ENCODE measurements around the gene SLIT3. TPM values are rescaled to one million over a fixed set of nuclear protein-coding genes. Genes with fewer than 3 reads are reported as not detected.

SLIT3 gene
- total and polyA plus RNA-seq, 2 donors, result 64.7 to 109 TPM

DNA sequence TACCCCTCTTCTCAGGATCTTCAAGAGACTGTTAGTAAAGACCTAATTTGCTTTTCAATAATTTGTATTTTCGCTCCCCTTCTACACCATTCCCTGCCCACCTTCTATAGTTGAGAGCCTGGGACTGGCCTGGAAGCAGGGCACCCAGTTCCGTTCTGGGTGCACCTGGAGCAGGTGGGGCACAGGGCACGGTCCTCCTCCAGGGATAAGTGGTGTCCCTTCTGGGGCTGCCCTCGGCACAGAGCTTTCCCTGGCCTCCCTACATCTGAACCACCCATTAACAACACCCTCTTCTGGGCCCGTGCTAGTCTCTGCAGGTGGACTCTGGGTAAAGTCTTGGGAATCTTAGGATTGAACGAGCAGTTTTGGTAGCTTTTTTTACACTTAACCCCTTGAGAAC lies 628.9 kb downstream of the SLIT3 start:
- WGBS, result 77% methylated on average over 6 of the region's 6 CpGs
- Histone ChIP-seq H3K4me3 (ENCODE audit: low read depth, low read length) (no peak overlapping the region), H3K27ac (ENCODE audit: low read depth) (no peak overlapping the region), H3K36me3 (ENCODE audit: insufficient read depth) (no peaks in the 10 kb centered on the region), H3K4me1 (ENCODE audit: insufficient read depth) (no peaks in the 10 kb centered on the region)
- DNase-seq (ENCODE audit: extremely low spot score), result no peak

DNA sequence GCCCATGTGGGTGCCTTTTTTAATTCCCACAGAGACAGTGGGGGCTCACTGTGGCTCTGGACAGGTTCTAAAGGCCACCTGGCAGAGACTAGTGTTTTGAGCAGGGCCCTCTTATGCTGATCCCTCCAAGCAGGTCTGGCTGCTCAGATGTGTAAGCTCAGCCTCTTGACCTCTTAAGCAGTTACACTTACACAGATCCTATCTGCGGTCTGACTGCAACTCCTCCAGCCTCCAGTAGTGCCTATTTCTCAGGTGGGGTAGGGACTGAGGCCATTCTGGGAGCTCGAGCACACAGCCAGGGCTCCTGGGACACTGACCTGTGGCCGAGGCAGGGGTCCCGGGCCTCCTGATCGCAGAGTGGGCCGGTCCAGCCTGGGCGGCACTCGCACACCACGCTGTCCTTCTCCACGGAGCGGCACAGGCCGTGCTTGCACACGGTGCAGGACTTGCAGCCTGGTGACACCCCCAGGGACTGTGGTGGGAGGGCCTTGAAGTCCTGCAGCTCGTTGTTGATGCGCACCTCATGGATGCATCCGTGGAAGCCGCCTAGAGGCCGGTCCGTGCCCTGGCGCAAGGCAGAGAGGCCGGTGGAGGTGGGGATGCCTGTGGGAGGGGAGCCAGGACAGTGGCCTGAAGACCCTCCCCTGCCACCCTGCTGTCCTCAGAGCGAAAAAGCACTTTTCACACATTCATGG lies 629.9 kb downstream of the SLIT3 start:
- DNase-seq (ENCODE audit: extremely low spot score), result no peak
- 72% methylated on average over 22 of the region's 22 CpGs for WGBS
- Histone ChIP-seq H3K4me1 (ENCODE audit: insufficient read depth) (no peaks in the 10 kb centered on the region), H3K27ac (ENCODE audit: low read depth) (no peak overlapping the region), H3K4me3 (ENCODE audit: low read depth, low read length) (no peak overlapping the region), H3K36me3 (ENCODE audit: insufficient read depth) (no peaks in the 10 kb centered on the region)

DNA sequence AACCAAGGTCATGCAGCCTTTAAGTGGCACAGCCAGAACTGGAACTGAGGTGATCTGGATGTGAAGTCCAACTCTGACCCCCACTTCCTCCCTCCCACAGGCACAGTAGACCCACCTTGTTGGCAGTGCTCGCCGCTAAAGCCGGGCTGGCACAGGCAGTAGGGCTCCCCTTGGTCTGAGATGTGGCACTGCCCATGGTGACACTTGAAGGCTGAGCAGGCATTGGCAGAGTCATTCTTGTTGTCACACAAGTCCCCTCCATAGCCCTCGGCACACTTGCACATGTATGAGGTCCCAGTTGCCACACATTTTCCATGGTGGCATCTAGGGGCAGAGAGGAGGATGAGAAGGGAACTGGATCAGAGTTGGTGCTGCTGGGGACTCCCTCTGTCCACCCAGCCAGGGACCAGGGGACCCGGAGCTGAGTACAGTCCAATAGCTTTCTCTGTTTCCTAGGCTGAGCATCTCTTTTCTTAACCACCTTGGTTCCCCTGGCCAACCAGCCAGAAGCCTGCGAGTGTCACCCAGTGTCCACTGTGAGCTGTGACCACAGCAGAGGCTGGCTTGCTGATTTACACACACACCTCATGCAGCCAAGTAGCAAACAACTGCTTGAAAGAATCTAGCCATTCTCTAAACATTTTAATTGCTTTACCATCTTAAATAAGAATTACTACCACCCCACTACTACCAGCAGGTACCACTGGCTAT lies 631.1 kb downstream of the SLIT3 start:
- Histone ChIP-seq H3K36me3 (ENCODE audit: insufficient read depth) (no peaks in the 10 kb centered on the region), H3K27ac (ENCODE audit: low read depth) (no peak overlapping the region), H3K4me3 (ENCODE audit: low read depth, low read length) (no peak overlapping the region), H3K4me1 (ENCODE audit: insufficient read depth) (no peaks in the 10 kb centered on the region)
- no peak for DNase-seq (ENCODE audit: extremely low spot score)
- WGBS, result 97% methylated on average over 6 of the region's 6 CpGs

DNA sequence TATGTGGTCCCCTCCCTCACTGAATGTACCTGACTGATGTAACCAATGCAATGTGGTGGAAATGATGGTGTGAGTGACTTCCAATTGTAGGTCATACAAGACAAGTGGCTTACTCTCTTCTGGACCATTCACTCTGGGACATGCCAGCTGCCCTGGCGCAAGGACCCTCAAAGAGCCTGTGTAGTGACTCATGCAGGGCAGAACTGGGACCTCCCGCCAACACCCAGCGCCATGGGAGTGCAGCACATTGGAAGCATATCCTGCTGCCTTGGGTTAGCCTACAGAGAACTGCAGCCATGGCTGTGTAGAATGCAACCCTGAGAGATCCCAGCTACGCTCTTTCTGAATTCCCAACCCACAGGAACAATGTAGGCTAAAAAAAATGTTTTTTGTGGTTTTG lies 631.8 kb downstream of the SLIT3 start:
- no peak overlapping the region for H3K27ac ChIP-seq (ENCODE audit: low read depth)
- 90% methylated on average over 4 of the region's 4 CpGs for WGBS
- no peak for DNase-seq (ENCODE audit: extremely low spot score)
- H3K4me3 ChIP-seq (ENCODE audit: low read depth, low read length), result no peak overlapping the region
- H3K36me3 ChIP-seq (ENCODE audit: insufficient read depth), result no peaks in the 10 kb centered on the region
- no peaks in the 10 kb centered on the region for H3K4me1 ChIP-seq (ENCODE audit: insufficient read depth)

DNA sequence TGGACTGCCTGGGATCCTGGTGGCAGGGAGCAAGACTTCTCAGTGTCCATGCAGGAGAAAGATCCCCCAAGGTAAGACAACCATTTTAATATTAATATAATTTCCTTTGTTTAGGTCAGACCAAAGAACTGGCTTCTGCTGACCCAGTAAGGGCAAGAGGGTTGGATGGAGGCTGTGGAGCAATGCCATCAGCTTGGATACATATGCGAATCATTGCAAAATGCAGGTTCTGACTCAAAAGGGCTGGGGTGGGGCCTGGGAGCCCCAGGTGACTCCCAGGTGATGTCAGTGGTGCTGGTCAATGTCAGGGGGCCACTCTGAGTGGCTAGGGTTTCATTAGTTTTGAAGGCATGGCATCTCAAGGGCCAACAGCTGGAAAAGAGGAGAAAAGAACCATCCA lies 632.9 kb downstream of the SLIT3 start:
- no peaks in the 10 kb centered on the region for H3K36me3 ChIP-seq (ENCODE audit: insufficient read depth)
- no peak overlapping the region for H3K4me3 ChIP-seq (ENCODE audit: low read depth, low read length)
- no peaks in the 10 kb centered on the region for H3K4me1 ChIP-seq (ENCODE audit: insufficient read depth)
- no peak for DNase-seq (ENCODE audit: extremely low spot score)
- 100% methylated on average over 1 of the region's 1 CpG for WGBS
- H3K27ac ChIP-seq (ENCODE audit: low read depth), result no peak overlapping the region

DNA sequence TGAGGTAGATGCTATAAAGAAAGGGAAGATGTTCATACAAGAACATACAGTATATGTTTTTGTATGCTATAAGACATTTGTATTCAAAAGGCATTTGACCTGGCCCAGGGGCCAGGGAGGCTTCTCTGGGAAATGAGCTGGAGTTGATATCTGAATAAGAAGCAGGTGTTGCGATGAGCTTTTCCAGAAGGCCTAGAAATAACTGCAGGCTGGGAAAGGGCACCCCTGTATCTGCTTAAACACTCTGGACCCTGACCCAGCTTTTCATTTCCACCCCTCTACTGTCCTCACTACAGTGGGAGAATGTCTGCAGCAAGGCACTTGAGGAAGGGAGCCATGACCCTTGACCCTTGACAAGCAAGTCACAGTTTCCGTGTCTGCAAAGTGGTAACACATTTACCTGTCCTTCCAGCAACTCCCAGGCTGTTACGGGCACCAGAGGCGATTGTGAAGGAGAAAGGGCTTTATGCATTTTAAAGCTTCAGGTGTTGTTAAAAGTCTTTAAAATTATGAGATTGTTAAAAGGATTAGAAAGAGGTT lies 633.6 kb downstream of the SLIT3 start:
- Histone ChIP-seq H3K4me3 (ENCODE audit: low read depth, low read length) (no peak overlapping the region), H3K36me3 (ENCODE audit: insufficient read depth) (no peaks in the 10 kb centered on the region), H3K27ac (ENCODE audit: low read depth) (no peak overlapping the region), H3K4me1 (ENCODE audit: insufficient read depth) (no peaks in the 10 kb centered on the region)
- 87% methylated on average over 4 of the region's 4 CpGs for WGBS
- DNase-seq (ENCODE audit: extremely low spot score), result no peak

DNA sequence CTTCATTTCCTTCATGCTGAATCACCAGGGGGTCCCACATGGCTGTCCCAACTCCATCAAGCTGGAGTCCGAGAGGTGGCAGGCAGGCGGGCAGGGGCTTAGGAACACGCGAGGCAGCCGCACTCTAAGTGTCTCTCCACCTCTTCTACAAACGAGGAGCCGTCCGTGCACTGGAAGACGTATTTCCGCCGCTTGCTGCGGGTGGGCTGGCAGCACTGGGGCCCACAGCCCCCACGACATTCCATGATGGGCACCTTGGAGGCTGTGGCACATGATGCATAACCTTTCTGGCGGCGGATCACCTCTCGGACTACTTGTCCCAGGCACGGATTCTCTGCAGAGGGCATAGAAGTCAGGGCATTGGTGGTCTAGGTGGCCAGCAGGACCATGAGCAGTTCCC lies 634.6 kb downstream of the SLIT3 start:
- Histone ChIP-seq H3K27ac (ENCODE audit: low read depth) (no peak overlapping the region), H3K4me1 (ENCODE audit: insufficient read depth) (no peaks in the 10 kb centered on the region), H3K36me3 (ENCODE audit: insufficient read depth) (no peaks in the 10 kb centered on the region), H3K4me3 (ENCODE audit: low read depth, low read length) (no peak overlapping the region)
- 93% methylated on average over 17 of the region's 17 CpGs for WGBS
- no peak for DNase-seq (ENCODE audit: extremely low spot score)

DNA sequence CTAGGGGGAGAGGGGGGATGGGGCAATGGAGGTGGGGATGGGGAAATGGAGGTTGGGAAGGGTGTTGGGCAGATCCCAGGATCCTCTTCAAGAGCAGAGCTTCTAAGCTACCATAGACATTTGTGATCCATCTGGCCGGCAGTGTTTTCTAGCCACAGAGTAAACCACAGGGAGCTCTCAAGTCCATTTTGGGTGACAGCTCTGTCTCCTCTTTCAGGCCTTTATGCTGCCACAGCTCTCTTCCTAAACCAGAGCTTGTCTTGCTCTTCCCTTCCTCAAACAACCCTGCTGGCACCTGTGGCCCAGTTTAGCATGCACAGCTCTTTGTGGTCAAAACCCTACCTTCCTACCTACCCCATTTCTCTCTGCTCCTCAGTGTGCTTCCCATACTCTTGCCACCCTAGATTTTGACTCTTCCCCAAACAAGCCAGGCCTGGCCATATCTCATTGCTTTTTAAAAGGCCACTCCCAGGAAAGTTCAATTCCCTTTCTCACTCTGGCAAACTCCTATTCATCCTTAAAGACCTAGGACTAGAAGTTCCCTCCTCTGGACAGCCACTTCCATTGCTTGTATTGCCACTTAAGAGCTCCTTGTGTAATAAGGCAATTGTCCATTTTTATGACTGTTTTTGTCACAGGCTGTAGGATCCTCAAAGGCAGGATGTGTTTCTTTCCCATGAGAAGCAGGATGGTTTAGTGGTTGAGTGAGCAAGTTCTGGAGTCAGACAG lies 637.5 kb downstream of the SLIT3 start:
- no peaks in the 10 kb centered on the region for H3K36me3 ChIP-seq (ENCODE audit: insufficient read depth)

DNA sequence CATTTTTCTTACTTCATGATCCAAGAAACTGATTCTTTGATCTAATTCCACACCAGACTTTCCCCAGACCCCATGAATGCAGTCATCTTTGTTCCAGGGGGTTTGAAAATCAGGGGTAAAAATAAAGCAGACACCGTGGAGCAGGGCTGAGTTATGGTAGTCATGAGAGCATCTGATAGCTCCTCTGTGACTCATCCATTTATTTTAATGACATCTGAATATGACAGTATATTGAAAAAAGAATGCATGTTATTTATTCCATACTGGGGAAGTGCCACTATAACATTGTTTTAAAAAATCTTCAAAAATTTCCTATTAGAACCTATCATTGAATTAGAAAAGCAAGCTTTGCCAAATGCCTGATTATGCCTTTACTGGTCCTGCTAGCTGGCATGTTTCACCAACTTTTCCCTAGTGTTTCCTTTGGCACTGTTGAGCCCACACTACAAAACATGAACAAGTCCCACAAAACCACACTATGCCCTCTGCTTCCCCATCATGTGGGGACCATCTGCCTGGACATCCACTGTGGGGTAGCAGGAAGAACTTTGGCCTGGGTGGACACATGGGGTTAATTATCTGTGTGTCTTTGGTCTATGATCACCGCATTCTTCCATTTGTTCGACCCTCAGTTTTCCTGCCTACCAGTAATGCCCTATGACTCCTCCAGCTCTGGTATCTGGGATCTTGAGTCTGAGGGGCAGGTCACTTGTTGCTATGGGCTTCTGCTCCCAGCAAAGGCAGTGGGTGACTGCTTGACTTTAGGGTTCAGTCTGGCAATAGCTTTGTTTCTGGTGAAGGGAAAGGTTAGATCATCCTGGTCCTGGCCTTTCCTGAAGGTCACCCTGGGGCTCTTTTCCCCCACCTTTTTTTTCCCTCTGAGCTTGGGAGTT lies 639.1 kb downstream of the SLIT3 start:
- WGBS, result 60% methylated on average over 3 of the region's 3 CpGs
- no peak overlapping the region for H3K27ac ChIP-seq (ENCODE audit: low read depth)
- no peaks in the 10 kb centered on the region for H3K4me1 ChIP-seq (ENCODE audit: insufficient read depth)
- H3K4me3 ChIP-seq (ENCODE audit: low read depth, low read length), result no peak overlapping the region
- no peaks in the 10 kb centered on the region for H3K36me3 ChIP-seq (ENCODE audit: insufficient read depth)
- no peak for DNase-seq (ENCODE audit: extremely low spot score)

More for the DNA sequence above, 637.5 kb downstream of the SLIT3 start:
- Histone ChIP-seq H3K4me1 (ENCODE audit: insufficient read depth) (no peaks in the 10 kb centered on the region), H3K4me3 (ENCODE audit: low read depth, low read length) (no peak overlapping the region), H3K27ac (ENCODE audit: low read depth) (no peak overlapping the region)
- DNase-seq (ENCODE audit: extremely low spot score), result no peak
- 69% methylated on average over 1 of the region's 1 CpG for WGBS

DNA sequence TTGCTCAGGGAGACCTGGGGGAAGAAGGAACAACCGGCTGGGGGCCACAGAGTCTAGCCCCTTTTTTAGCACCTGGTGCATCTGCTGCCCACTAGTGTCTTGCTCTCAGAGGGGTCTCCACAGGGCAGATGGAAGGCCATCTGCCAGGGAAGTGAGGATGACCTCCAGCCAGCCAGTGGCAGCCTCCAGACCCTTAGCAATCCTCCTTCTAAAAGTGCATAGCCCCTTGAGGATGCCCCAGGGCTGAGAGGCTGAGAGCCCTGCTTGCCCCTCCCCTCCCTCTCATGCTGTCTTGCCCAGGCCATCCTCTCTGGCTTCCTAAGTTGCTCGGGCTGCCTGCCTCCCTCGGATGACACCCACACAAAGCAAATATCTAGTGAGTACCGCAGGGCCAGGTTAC lies 640.2 kb downstream of the SLIT3 start:
- Histone ChIP-seq H3K36me3 (ENCODE audit: insufficient read depth) (no peaks in the 10 kb centered on the region), H3K4me1 (ENCODE audit: insufficient read depth) (no peaks in the 10 kb centered on the region), H3K27ac (ENCODE audit: low read depth) (no peak overlapping the region), H3K4me3 (ENCODE audit: low read depth, low read length) (no peak overlapping the region)
- WGBS, result 86% methylated on average over 4 of the region's 4 CpGs
- no peak for DNase-seq (ENCODE audit: extremely low spot score)

DNA sequence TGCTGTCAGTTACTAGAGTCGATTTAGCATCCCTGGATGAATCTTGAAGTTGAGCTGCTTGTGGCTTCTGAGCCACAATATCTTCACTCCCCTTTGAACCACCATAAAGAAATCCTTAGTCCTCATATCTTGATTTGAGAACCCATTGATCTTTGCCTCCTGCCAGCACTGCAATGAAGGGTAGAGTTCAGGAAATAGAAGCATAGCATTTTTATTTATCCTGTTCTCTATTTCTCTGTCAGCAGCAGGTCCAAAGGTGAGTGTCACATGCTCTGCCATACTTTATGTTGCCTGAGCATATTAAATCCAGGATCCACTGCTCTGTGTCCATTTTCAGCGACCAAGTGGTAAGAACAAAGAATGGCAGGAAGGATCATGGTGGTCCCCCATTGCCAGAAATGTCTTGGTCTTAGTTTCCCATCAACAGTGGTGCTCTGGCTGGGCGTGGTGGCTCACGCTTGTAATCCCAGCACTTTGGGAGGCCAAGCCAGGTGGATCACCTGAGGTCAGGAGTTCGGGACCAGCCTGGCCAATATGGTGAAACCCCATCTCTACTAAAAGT lies 641.6 kb downstream of the SLIT3 start:
- no peaks in the 10 kb centered on the region for H3K36me3 ChIP-seq (ENCODE audit: insufficient read depth)
- no peak overlapping the region for H3K4me3 ChIP-seq (ENCODE audit: low read depth, low read length)
- no peaks in the 10 kb centered on the region for H3K4me1 ChIP-seq (ENCODE audit: insufficient read depth)
- H3K27ac ChIP-seq (ENCODE audit: low read depth), result no peak overlapping the region
- DNase-seq (ENCODE audit: extremely low spot score), result no peak
- WGBS, result 86% methylated on average over 5 of the region's 5 CpGs

DNA sequence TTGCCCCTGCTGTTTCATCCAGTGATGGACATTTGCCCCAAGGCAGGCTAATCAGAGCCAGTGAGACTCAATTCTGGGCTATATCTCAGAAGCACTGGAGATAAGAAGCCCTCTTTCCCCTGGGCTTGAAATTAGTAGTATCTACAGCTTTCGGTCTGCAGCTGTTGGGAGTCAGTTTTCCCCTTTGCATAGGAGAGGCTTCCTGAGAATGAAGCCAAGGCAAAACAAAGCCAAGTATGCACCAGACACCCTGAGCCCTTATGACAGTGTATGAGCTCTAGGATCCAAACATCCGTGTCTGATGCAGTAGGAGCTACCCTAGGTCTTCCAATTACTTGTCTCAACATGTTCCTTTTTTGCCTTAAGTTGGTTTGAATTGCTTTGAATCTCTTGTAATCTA lies 642.5 kb downstream of the SLIT3 start:
- WGBS, result 43% methylated on average over 2 of the region's 2 CpGs
- no peak for DNase-seq (ENCODE audit: extremely low spot score)
- H3K4me3 ChIP-seq (ENCODE audit: low read depth, low read length), result no peak overlapping the region
- no peaks in the 10 kb centered on the region for H3K36me3 ChIP-seq (ENCODE audit: insufficient read depth)
- no peaks in the 10 kb centered on the region for H3K4me1 ChIP-seq (ENCODE audit: insufficient read depth)
- H3K27ac ChIP-seq (ENCODE audit: low read depth), result no peak overlapping the region

DNA sequence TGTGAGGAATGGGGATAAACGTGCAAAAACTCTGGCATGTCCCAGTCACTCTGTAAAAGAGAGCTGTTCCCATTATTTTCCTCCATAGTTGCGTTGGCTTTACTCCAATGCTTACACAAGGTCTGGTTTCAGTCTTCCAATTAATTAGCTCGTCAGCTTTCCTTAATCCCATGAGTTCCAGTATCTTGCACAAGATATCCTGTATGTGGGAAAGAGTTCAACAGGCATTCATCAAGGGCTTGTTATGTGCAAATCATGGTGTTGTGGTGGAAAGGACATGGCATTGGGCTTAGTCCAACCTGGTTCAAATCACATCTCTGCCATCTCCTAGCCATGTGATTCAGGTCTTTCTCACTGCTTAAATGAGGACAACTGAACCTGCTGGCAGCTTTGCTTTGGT lies 644.3 kb downstream of the SLIT3 start:
- Histone ChIP-seq H3K4me3 (ENCODE audit: low read depth, low read length) (no peak overlapping the region), H3K4me1 (ENCODE audit: insufficient read depth) (no peaks in the 10 kb centered on the region), H3K27ac (ENCODE audit: low read depth) (no peak overlapping the region), H3K36me3 (ENCODE audit: insufficient read depth) (no peaks in the 10 kb centered on the region)
- 65% methylated on average over 3 of the region's 3 CpGs for WGBS
- DNase-seq (ENCODE audit: extremely low spot score), result no peak

Measured in urinary bladder (tissue), 4 donors.